Measurements from ENCODE around the gene PSAP. TPM values are rescaled to one million over a fixed set of nuclear protein-coding genes. Genes with fewer than 3 reads are reported as not detected.

PSAP gene
- polyA plus RNA-seq, 2 of the 4 experiments (the other 2 are of a cell fraction): 690 to 1,519 TPM

- CTCF ChIA-PET: interaction anchor here (2.8 to 10.6 kb wide), 2 partner anchors 8 to 76 kb away, joined by 21 to 101 read pairs; no protein-coding TSS in a partner anchor
- no peak for DNase-seq (ENCODE audit: low read depth in 1 of 2, low spot score in 1 of 2)
- TF ChIP-seq CHD4 (IDR thresholded peaks at IDR 0.05; ENCODE audit: borderline replicate concordance) (no peak), PHF8 (IDR thresholded peaks at IDR 0.05; ENCODE audit: borderline replicate concordance, low read depth) (no peak), HMGXB4 (CRISPR knock-in tag; IDR thresholded peaks at IDR 0.05; ENCODE audit: borderline replicate concordance) (no peak)
- Histone ChIP-seq H3K9me3 (no peaks in the 10 kb centered on the region), H3K4me2 (no peak overlapping the region), H3K27ac (no peak overlapping the region), H3K4me3 (no peak overlapping the region), H3K4me1 (no peaks in the 10 kb centered on the region)
- no peak for ATAC-seq
- FAIRE-seq: no peak
- WGBS (ENCODE audit: missing lambda C conversion rate): 89% methylated on average over 8 of the region's 8 CpGs
- POLR2A ChIA-PET: interaction anchor here (0.6 to 0.9 kb wide), 2 partner anchors 71 to 156 kb away, joined by 3 to 5 read pairs; no protein-coding TSS in a partner anchor
These were observed 30.1 kb downstream of the PSAP start for GRCh38 chr10:71820966-71821365.

- TF ChIP-seq BCL3 (IDR thresholded peaks at IDR 0.05) (no peak), RFX5 (IDR thresholded peaks at IDR 0.05) (no peak), HDAC2 (IDR thresholded peaks at IDR 0.05) (no peak), MYC (IDR thresholded peaks at IDR 0.05; ENCODE audit: borderline replicate concordance, low read length) (no peak), RNF2 (IDR thresholded peaks at IDR 0.05; ENCODE audit: borderline replicate concordance, low read depth) (no peak), POLR2AphosphoS2 (conservative IDR thresholded peaks at IDR 0.05; ENCODE audit: low read length) (no peak), CHD4 (IDR thresholded peaks at IDR 0.05; ENCODE audit: borderline replicate concordance) (no peak), ESRRA (IDR thresholded peaks at IDR 0.05; ENCODE audit: borderline replicate concordance, low read length) (no peak), MAZ (IDR thresholded peaks at IDR 0.05; ENCODE audit: borderline replicate concordance, low read depth, low read length) (no peak), CBX2 (IDR thresholded peaks at IDR 0.05; ENCODE audit: borderline replicate concordance, low read depth) (no peak), PHF8 (IDR thresholded peaks at IDR 0.05; ENCODE audit: borderline replicate concordance, low read depth) (no peak), GATA3 (IDR thresholded peaks at IDR 0.05; ENCODE audit: borderline replicate concordance) (no peak), HOXB13 (CRISPR knock-in tag; IDR thresholded peaks at IDR 0.05; ENCODE audit: low read depth) (no peak), BHLHE40 (IDR thresholded peaks at IDR 0.05; ENCODE audit: low read depth, low read length) (no peak), ZNF302 (CRISPR knock-in tag; IDR thresholded peaks at IDR 0.05) (no peak), POLR2A (IDR thresholded peaks at IDR 0.05; ENCODE audit: low read length) (no peak), RCOR1 (IDR thresholded peaks at IDR 0.05; ENCODE audit: low read depth, low read length) (no peak), TP53 (CRISPR knock-in tag; IDR thresholded peaks at IDR 0.05) (no peak), KDM1A (IDR thresholded peaks at IDR 0.05; ENCODE audit: low read depth) (no peak), CHD2 (IDR thresholded peaks at IDR 0.05; ENCODE audit: low read length, partially characterized antibody) (no peak)
- ChIA-PET CTCF (interaction anchor here (10.6 kb wide), 1 partner anchor 77 kb away, joined by 101 read pairs; no protein-coding TSS in a partner anchor), POLR2A (interaction anchor here (0.9 kb wide), 1 partner anchor 31 kb away, joined by 3 read pairs; the partner anchor contains the start of gene PSAP)
- no peaks in the 10 kb centered on the region for H3K4me1 ChIP-seq
- H3K4me2 ChIP-seq: no peak overlapping the region
- ATAC-seq (no peak), DNase-seq (ENCODE audit: low read depth in 1 of 2, low spot score in 1 of 2) (no peak), FAIRE-seq (no peak)
- H3K9me3 ChIP-seq: no peaks in the 10 kb centered on the region
- WGBS (ENCODE audit: missing lambda C conversion rate): 75% methylated on average over 6 of the region's 6 CpGs
- no peak overlapping the region for H3K4me3 ChIP-seq
- no peak overlapping the region for H3K27ac ChIP-seq
These were observed 31.1 kb downstream of the PSAP start for GRCh38 chr10:71819985-71820384.

GRCh38 chr10:71819441-71819861 lies 31.6 kb downstream of the PSAP start:
- DNase-seq (ENCODE audit: low read depth in 1 of 2, low spot score in 1 of 2): no peak
- Histone ChIP-seq H3K27ac (no peak overlapping the region), H3K9me3 (no peaks in the 10 kb centered on the region), H3K4me1 (no peaks in the 10 kb centered on the region), H3K4me2 (no peak overlapping the region), H3K4me3 (no peak overlapping the region)
- WGBS (ENCODE audit: missing lambda C conversion rate): 87% methylated on average over 17 of the region's 18 CpGs
- no peak for ATAC-seq
- TF ChIP-seq CHD2 (IDR thresholded peaks at IDR 0.05; ENCODE audit: low read length, partially characterized antibody): no peak
- TF ChIP-seq POLR2A (IDR thresholded peaks at IDR 0.05; ENCODE audit: low read length): no peak
- TF ChIP-seq E2F6 (IDR thresholded peaks at IDR 0.05; ENCODE audit: borderline replicate concordance, low read depth): no peak
- no peak for TF ChIP-seq RCOR1 (IDR thresholded peaks at IDR 0.05; ENCODE audit: low read depth, low read length)
- TF ChIP-seq HMGXB4 (CRISPR knock-in tag; IDR thresholded peaks at IDR 0.05; ENCODE audit: borderline replicate concordance): no peak
- TF ChIP-seq JUNB (IDR thresholded peaks at IDR 0.05): no peak
- no peak for TF ChIP-seq HOXA7 (CRISPR knock-in tag; IDR thresholded peaks at IDR 0.05)
- TF ChIP-seq SMC3 (IDR thresholded peaks at IDR 0.05): no peak
- no peak for TF ChIP-seq RNF2 (IDR thresholded peaks at IDR 0.05; ENCODE audit: borderline replicate concordance, low read depth)
- no peak for TF ChIP-seq CHD4 (IDR thresholded peaks at IDR 0.05; ENCODE audit: borderline replicate concordance)
- TF ChIP-seq HOXB5 (CRISPR knock-in tag; IDR thresholded peaks at IDR 0.05): no peak
- TF ChIP-seq RARB (CRISPR knock-in tag; IDR thresholded peaks at IDR 0.05): no peak
- TF ChIP-seq GATA3 (IDR thresholded peaks at IDR 0.05; ENCODE audit: borderline replicate concordance): no peak
- no peak for TF ChIP-seq FOXS1 (CRISPR knock-in tag; IDR thresholded peaks at IDR 0.05)
- no peak for TF ChIP-seq HEYL (CRISPR knock-in tag; IDR thresholded peaks at IDR 0.05)
- FAIRE-seq: no peak
- POLR2A ChIA-PET: interaction anchor here (0.9 kb wide), 1 partner anchor 32 kb away, joined by 3 read pairs; the partner anchor contains the start of gene PSAP
- CTCF ChIA-PET: interaction anchor here (1.3 to 10.6 kb wide), 4 partner anchors 8 to 77 kb away, joined by 3 to 101 read pairs (median 37); no protein-coding TSS in a partner anchor
